ENCODE measurements around the gene CACNA1D.
A peak's percentile ranks its signal among the peaks of the same experiment; 100 is the strongest.
"Not testable (repeated sequence)": the region's sequence is repeated elsewhere in the genome, so short reads cannot be mapped to it uniquely, and the experiment has no call there.

Gene CACNA1D

DNA sequence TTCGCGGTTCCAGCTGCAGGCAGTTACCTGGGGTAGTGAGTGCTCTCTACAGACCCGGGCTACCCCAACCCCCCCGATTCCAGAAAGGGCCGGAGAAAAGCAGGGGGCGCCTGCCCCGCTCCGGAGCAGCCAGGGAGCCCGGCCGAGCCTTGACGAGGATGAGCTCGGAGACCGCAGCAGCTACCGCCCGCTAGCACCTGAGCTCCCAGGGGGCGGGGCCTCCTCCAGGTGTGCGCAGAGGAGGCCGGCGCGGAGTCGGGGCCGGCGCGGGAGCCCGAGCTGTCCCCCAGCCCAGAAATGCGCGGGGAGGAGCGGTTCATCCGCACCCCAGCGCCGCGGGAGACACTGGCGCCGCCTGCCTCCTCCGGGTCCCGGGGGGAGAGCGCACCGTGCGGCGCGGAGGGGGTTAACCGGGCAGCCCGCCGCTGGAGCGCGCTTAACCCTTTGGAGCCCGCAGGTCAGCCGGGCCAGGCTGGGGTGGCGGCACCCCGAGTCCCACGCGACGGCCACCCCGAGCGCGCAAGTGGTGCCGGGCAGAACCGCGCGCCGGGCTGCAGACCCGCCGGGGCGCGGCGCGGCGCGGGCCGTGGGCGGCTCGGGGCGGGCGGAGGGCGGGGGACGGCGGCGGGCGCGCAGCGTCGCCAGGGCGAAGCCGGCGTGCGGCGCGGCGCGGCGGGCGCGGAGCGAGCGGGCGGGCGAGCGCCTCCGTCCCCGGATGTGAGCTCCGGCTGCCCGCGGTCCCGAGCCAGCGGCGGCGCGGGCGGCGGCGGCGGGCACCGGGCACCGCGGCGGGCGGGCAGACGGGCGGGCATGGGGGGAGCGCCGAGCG is at the start of gene CACNA1D:
Gene CACNA1D, plus strand, starts transcription at position 649 of the 829 bp plus-strand sequence. CDS start 556 bp downstream, outside the sequence.
- no peak for DNase-seq

- DNase-seq: no peak
These were observed 37.3 kb upstream of the CACNA1D start for GRCh38 chr3:53457068-53457467.

DNA sequence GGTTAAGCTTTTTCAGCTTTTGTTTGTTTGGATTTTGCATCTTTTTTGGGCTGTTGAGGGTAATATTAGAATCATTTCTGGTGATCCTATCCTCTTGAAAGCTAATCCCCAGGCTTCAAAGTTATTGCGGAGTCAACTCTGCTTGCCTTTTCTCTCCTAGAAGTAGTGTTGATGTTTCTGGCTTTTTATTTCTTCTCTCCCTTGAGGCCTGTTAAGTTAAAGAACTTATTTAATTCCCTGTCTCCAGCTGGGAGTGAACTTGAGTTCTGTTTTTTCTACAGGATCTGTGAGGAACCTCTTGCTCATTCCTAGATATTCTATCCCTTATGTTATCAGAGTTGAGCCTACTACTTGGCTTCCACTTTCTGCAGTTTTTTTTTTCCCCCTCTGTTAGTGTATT is 34.1 kb upstream of the CACNA1D start:
- DNase-seq: no peak

DNA sequence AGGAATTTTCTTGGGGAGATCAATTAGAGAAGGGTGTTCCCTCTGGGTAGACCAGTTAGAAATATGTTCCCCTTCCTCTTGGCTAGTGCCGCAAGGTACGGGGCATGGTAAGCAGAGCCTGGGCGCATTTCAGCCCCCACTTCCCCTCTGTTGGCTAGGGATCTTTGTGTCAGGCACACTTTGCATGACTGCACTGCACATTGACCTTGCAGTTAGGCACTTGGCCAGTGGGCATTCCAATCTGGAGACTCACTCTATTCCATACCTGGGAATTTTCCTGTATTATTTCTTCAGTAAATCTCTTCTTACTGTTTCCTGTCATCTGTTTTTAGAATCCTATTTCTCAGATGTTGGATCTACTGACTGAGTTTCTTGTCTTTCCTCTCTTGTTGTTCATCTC is 30.0 kb upstream of the CACNA1D start:
- peak in 1 of 2 experiments; percentile 6 for DNase-seq

- not testable (repeated sequence) for DNase-seq
These were observed 24.7 kb upstream of the CACNA1D start for GRCh38 chr3:53469758-53470157.

- DNase-seq: no peak
These were observed 21.0 kb upstream of the CACNA1D start for GRCh38 chr3:53473422-53473821.

- DNase-seq: not testable (repeated sequence)
These were observed 18.0 kb upstream of the CACNA1D start for GRCh38 chr3:53476372-53476771.

GRCh38 chr3:53477689-53478088 is 16.7 kb upstream of the CACNA1D start:
- DNase-seq: not testable (repeated sequence)

DNA sequence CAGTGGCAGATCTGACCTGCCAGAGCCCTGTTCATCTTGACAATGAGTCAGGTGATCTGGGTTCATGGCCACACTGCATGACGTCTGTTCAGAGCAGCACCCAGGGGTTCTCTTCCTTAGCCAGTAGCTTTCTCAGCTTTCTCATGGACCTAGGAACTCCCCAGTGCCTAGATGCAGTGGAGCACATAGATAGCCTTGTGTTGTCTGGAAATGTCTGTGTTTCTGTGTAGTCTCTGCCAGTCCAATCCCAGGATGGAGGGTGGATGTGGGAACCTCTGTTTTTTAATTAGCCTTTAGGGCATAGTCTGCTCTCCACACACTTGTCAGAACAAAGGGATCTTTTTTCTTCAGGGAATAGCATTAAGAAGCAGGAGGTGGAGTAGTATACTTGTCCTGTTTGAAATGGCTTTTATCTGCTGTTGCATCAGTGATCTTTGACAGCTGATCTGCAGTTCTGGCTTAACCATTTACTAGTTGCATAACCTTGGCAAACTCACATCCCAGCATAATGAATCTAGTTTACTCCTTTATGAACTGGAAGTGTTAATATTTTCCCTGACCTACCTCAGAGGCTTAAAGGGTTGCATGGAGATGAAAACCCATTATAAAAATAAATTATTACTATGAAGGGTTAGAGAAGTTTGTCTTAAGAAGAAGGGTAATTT is 16.1 kb upstream of the CACNA1D start:
- DNase-seq: no peak

DNA sequence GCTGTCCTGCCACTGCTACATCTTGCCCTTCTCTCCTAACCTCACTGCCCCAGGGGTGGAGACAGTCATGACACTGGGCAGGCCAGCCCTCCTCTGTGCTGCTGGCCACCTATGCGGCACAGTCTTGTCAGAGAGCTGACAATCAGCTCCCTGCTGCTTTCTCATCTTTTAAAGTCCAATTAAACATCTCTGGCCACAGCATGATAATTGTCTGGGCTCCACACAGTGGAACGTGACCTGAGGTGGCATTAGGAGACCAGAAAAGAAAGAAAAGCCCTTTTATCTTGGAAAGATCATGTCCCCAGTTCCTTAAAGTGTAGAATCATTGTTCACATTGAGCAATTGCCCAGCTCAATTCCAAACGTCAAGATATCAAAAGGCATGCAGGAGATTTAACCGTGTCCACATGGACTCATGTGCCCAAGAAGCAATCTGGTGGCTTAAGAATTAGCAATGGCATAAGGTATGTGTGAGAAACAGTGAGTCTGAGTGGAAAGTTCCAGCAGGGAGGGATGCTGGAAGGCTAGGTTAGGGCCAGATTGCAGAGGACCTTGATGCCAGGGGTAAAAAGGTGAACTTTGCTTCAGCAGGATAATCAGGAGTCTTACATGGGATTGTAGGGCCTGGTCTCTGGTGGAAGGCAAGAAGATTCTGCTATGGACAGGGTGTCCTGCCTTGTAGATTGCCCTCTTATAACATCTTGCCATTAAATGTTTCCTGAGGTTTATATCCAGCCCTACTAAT is 15.3 kb upstream of the CACNA1D start:
- no peak for DNase-seq

- DNase-seq: no peak
These were observed 12.2 kb upstream of the CACNA1D start for GRCh38 chr3:53482227-53482626.

GRCh38 chr3:53483821-53484220 is 10.6 kb upstream of the CACNA1D start:
- DNase-seq: no peak

DNA sequence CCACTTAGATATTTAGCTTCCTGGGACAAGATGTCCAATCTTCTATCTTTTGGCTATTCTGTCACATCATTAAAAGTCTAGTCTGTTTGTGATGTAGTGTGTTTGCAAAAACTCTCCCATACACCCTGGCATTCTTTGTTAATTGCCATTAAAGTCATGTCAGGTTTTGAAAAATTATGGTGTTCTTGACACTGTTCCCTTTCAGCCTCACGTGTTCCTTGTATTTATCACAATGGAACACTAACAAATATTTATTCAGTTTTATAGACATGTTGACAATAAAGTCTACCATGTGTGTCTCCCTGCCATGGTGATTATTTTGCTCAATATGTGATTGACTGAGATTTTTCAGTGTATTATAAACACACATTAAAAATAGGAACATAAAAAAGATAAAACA is 9.4 kb upstream of the CACNA1D start:
- DNase-seq: no peak

- DNase-seq: no peak
These were observed 8.6 kb upstream of the CACNA1D start for GRCh38 chr3:53485675-53486403.

- no peak for DNase-seq
These were observed 7.3 kb upstream of the CACNA1D start for GRCh38 chr3:53486961-53487654.

GRCh38 chr3:53489386-53489785 is 5.0 kb upstream of the CACNA1D start:
- no peak for DNase-seq

DNA sequence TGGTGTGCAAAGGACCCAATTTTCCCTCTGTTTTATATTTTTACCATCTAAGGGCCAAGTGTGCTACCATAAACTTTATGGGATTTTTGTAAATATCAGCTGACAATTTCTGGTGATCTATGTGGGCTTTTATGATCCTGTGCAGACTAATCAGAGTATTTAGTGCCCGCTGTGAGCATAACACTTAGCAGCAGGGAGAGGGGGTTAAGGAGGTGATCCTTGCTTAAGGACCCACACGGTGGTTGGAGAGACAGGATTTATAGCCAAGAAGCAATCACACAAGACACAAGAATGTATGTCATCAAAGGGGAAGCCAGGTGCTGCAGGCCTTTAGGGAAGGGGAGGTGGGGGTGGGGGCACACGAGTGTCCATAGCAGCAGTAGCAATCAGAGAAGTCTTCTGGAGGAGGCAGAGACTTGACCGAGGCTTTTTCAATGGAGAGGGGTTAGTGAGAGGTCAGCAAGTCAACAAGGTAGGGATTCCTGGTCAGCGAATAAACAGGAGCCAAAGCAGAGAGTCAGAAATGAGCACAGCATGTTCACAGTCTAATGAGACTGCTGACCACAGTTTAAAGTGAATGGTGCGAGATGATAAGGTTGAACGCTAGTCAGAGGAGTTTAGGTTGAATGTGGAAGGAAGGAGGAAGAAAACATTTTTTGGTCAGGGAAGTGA is 4.5 kb upstream of the CACNA1D start:
- no peak for DNase-seq

GRCh38 chr3:53490459-53490968 is 3.9 kb upstream of the CACNA1D start:
- no peak for DNase-seq

DNA sequence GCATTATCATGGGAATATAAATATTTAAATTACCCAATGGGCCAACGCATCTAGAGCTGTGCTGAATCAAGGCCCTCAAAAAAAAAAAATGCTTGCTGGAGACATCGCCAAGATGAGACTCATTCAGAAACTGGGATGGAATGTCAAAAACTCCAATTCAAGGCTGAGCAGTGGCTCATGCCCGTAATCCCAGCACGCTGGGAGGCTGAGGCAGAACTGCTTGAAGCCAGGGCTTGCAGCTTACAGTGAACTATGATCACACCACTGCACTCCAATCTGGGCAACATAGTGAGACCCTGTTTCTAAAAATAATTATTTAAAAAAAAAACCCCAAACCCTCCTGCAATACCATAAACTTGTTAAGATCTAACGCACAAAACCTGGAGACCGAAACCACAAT is 3.1 kb upstream of the CACNA1D start:
- DNase-seq: no peak

DNA sequence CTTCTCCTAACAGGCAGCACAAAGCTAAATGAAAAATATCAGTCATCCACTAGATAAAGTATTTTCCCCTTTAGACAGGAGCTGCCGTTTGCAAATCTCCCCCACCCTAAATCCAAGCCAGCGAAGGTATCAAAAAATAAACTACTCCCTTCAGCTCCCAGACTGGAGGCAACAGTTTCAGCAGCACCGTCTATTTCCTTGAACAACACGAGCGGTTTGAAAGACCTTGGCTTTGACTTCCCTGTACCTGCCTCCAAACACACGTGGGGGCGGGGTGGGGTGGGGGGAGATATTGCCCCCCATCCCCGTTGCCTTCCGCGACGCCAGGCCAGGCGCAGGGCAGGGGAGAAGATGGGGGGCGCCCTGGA is 832 bp upstream of the CACNA1D start:
- DNase-seq: no peak

GRCh38 chr3:53495146-53495519 is 722 bp downstream of the CACNA1D start:
- no peak for DNase-seq

All from SW 1271 (cell line).